ENCODE data around the gene ZNF579. TPM values are rescaled to one million over a fixed set of nuclear protein-coding genes. Genes with fewer than 3 reads are reported as not detected.

The ZNF579 gene
- total and polyA plus RNA-seq, 9 of the 15 experiments (the other 6 are each of a cell fraction or from before 2014, with no cell fraction given): 0.06 to 15.9 (median 1.6) TPM

GRCh38 chr19:55615543-55616394, 35.1 kb upstream of the ZNF579 start:
- no peak for FAIRE-seq
- WGBS (ENCODE audit: insufficient coverage, low coverage, missing lambda C conversion rate): 96% methylated on average over 43 of the region's 88 CpGs
- DNase-seq (ENCODE audit: extremely low read depth in 1 of 4, low spot score in 3 of 4): no peak
- peaks cover 0 to 5% of the 10 kb centered on the region in 2 experiments; a peak in 2 of 5 replicates for H3K4me1 ChIP-seq (replicated peaks in 1 of 2; ENCODE audit: control insufficient read depth in 2 of 2, insufficient read depth in 2 of 2, low read length in 2 of 2)
- peaks cover 6% of the 10 kb centered on the region; the same call in 1 of the 3 replicates for H3K79me2 ChIP-seq (ENCODE audit: control insufficient read depth, insufficient read depth, low read length)
- intact Hi-C loops (cut with micrococcal nuclease): no loop called here
- no peak overlapping the region for H3K4me2 ChIP-seq (ENCODE audit: insufficient read depth, low read length)
- no peak overlapping the region for H3K27ac ChIP-seq (ENCODE audit: extremely low read depth, low read depth, low read length)
- no peaks in the 10 kb centered on the region for H4K20me1 ChIP-seq (replicated peaks; ENCODE audit: control insufficient read depth, insufficient read depth, low read length)
- H3K9ac ChIP-seq (ENCODE audit: insufficient read depth in 1 of 2, low read depth in 2 of 2, low read length in 2 of 2): no peak overlapping the region
- no peak overlapping the region for H3K4me3 ChIP-seq
- in situ Hi-C loops (cut with MboI): no loop called here
- POLR2A ChIA-PET: interaction anchor here (0.5 to 1.7 kb wide), 3 partner anchors 11 to 315 kb away, joined by 3 to 6 read pairs (median 4); no protein-coding TSS in a partner anchor
- no peak for ATAC-seq
- no peak overlapping the region for H2AFZ ChIP-seq (ENCODE audit: low read depth, low read length)
- H3K36me3 ChIP-seq (ENCODE audit: control insufficient read depth, insufficient read depth, low read length): peaks cover 31% of the 10 kb centered on the region; the same call in 2 of the 3 replicates
- H3K27me3 ChIP-seq (ENCODE audit: control insufficient read depth in 2 of 2, insufficient read depth in 2 of 2, low read length in 2 of 2): no peaks in the 10 kb centered on the region
- CTCF ChIA-PET (ENCODE audit: low intra/inter-chr PET ratio): no interaction called here
- H3K9me3 ChIP-seq (replicated peaks; ENCODE audit: control insufficient read depth, insufficient read depth, low read depth, low read length): no peaks in the 10 kb centered on the region
- no TSS peak for BruUV-seq (replicated peaks)
- TF ChIP-seq ZBTB33 (CRISPR knock-in tag; IDR thresholded peaks at IDR 0.05): peak; percentile 94
- no peak for TF ChIP-seq UBTF (IDR thresholded peaks at IDR 0.05; ENCODE audit: borderline replicate concordance in 1 of 2, low read depth in 2 of 2, low read length in 2 of 2)
- TF ChIP-seq RBFOX2 (IDR thresholded peaks at IDR 0.05; ENCODE audit: low read depth, low read length): 0 out of 2 replicates have a peak, but pooled peaks have one; percentile 32
- TF ChIP-seq MCM5 (IDR thresholded peaks at IDR 0.05; ENCODE audit: low read depth): no peak
- TF ChIP-seq HIVEP1 (CRISPR knock-in tag; IDR thresholded peaks at IDR 0.05): no peak
- no peaks in the 10 kb centered on the region for H3K9me1 ChIP-seq (ENCODE audit: control insufficient read depth, insufficient read depth, low read length)

All from K562 (cell line).